Esophagus muscularis mucosa (tissue), 4 donors: ENCODE measurements around the gene ZNF584. TPM values are rescaled to one million over a fixed set of nuclear protein-coding genes. Genes with fewer than 3 reads are reported as not detected.

Experiments used
- DNase-seq: peaks from one replicate; pipeline ENCODE4 v3.0.0-alpha.2; 2017; ENCODE audit errors: extremely low spot score
- H3K27ac ChIP-seq, 4 donors: fragments of 200-600 bp; sonication (generic); replicated peaks in 1 of 4; 1 replicate in 3 of 4; 2 replicates in 1 of 4; pipeline ENCODE4 v1.5.1; 2016 to 2019; ENCODE audit warnings: mild to moderate bottlenecking in 1 of 4
- H3K27me3 ChIP-seq, 4 donors: fragments of 200-600 bp; sonication (generic); one replicate each; pipeline versions ENCODE4 v1.5.1 to v1.6.0; 2016 to 2019
- H3K36me3 ChIP-seq, 4 donors: fragments of 200-600 bp; sonication (generic); one replicate each; pipeline ENCODE4 v1.5.1; 2016 to 2019
- H3K4me1 ChIP-seq, 4 donors: fragments of 200-600 bp; sonication (generic); one replicate each; pipeline ENCODE4 v1.5.1; 2016 to 2019
- H3K4me3 ChIP-seq, 4 donors: fragments of 200-600 bp; sonication (generic); 1 replicate in 2 of 4; 2 replicates in 2 of 4; pipeline ENCODE4 v1.5.1; 2016 to 2019; ENCODE audit warnings: mild to moderate bottlenecking in 4 of 4, moderate library complexity in 1 of 4
- H3K9me3 ChIP-seq, 4 donors: fragments of 200-600 bp; sonication (generic); 1 replicate in 3 of 4; 2 replicates in 1 of 4; pipeline ENCODE4 v1.5.1; 2016 to 2019
- EP300 ChIP-seq: sonication (generic); formaldehyde crosslinking; IDR thresholded peaks from one replicate; pipeline ENCODE4 v1.6.1; 2017; ENCODE audit warnings: antibody characterized with exemption
- POLR2A ChIP-seq: fragments of 450-650 bp; IDR thresholded peaks from one replicate; pipeline ENCODE4 v1.6.1; 2017; ENCODE audit warnings: antibody characterized with exemption, moderate library complexity, mild to moderate bottlenecking, low read depth
- POLR2AphosphoS5 ChIP-seq, 2 donors: sonication (generic); formaldehyde crosslinking; IDR thresholded peaks; one replicate each; pipeline ENCODE4 v1.6.1; 2017; ENCODE audit warnings: antibody characterized with exemption in 2 of 2
- WGBS: methylation state at CpG from one replicate; pipeline ENCODE4 v1.1.5; 2018; 5-methylcytosine and 5-hydroxymethylcytosine counted together
- intact Hi-C: fragments of 100-400 bp; cut with DNase I; formaldehyde crosslinking; loops from one replicate; pipeline ENCODE4 v1.15.1; 2023
- total RNA-seq, 4 donors: library from RNA; depleted of rRNA; stranded (reverse); fragments of >200 nt; gene quantifications; one replicate each; pipeline versions ENCODE4 v1.1.0 to v1.2.1, GENCODE V29; 2016
- TF ChIP-seq, protein P1 (sequence below), 3 experiments: fragments of 200-600 bp in 2 of 3; fragments of 450-650 bp in 1 of 3; sonication (generic) in 2 of 3; IDR thresholded peaks; one replicate each; pipeline ENCODE4 v1.5.1; 2017 to 2019; ENCODE audit warnings: antibody characterized with exemption in 3 of 3, mild to moderate bottlenecking in 2 of 3, moderate library complexity in 1 of 3

Gene ZNF584
- total RNA-seq, 4 donors from 2014 or later = 11.6 to 24.2 (median 18.9) TPM

DNA sequence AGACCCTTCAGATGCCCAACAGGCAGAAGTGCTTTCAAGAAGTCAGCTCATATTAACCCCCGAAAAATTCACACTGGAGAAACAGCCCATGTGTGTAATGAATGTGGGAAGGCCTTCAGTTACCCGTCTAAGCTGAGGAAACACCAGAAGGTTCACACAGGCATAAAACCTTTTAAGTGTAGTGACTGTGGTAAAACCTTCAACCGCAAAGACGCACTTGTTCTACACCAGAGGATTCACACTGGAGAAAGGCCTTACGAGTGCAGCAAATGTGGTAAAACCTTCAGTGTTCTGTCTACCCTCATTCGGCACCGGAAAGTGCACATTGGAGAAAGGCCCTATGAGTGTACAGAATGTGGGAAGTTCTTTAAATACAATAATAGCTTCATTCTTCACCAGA lies 8.6 kb downstream of the ZNF584 start:
- 97% methylated on average over 7 of the region's 7 CpGs for WGBS
- peaks cover 25 to 80% (median 60%) of the 10 kb centered on the region in 4 donors for H3K36me3 ChIP-seq
- intact Hi-C loops = no loop called here

DNA sequence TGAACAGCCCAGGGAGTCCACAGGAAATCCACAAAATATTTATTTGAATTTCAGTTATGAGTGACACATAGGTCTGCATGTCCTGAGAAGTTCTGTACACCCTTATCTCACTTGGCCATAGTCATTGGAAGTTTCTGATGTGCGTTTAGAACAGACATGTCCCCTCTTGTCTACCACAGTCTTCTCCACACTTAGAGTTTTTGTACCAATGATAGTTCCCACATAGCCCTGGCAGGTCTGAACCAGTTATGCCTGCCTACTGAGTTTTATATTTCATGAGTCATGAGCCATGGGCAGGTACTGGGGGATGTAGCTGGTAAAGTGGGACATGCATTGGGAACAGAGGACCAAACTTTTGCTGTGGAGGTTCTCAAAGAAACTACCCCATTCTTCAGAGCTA lies 20.2 kb downstream of the ZNF584 start:
- TF ChIP-seq POLR2AphosphoS5 (IDR thresholded peaks at IDR 0.05) (no peak), POLR2A (no peak), EP300 (no peak)
- TF ChIP-seq, protein P1, sequence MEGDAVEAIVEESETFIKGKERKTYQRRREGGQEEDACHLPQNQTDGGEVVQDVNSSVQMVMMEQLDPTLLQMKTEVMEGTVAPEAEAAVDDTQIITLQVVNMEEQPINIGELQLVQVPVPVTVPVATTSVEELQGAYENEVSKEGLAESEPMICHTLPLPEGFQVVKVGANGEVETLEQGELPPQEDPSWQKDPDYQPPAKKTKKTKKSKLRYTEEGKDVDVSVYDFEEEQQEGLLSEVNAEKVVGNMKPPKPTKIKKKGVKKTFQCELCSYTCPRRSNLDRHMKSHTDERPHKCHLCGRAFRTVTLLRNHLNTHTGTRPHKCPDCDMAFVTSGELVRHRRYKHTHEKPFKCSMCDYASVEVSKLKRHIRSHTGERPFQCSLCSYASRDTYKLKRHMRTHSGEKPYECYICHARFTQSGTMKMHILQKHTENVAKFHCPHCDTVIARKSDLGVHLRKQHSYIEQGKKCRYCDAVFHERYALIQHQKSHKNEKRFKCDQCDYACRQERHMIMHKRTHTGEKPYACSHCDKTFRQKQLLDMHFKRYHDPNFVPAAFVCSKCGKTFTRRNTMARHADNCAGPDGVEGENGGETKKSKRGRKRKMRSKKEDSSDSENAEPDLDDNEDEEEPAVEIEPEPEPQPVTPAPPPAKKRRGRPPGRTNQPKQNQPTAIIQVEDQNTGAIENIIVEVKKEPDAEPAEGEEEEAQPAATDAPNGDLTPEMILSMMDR (IDR thresholded peaks at IDR 0.05) = no peak
- Histone ChIP-seq H3K27me3 (no peaks in the 10 kb centered on the region), H3K4me3 (no peak overlapping the region), H3K9me3 (peaks cover 35 to 87% (median 80%) of the 10 kb centered on the region in 4 donors), H3K36me3 (peaks cover 2 to 32% (median 18%) of the 10 kb centered on the region in 4 donors), H3K4me1 (no peaks in the 10 kb centered on the region), H3K27ac (no peak overlapping the region)
- no peak for DNase-seq
- intact Hi-C loops = no loop called here
- 94% methylated on average over 1 of the region's 1 CpG for WGBS

More for the DNA sequence above, 8.6 kb downstream of the ZNF584 start:
- Histone ChIP-seq H3K27ac (no peak overlapping the region), H3K4me3 (no peak overlapping the region), H3K9me3 (peaks cover 0 to 11% (median 3%) of the 10 kb centered on the region in 4 donors), H3K27me3 (no peaks in the 10 kb centered on the region), H3K4me1 (no peaks in the 10 kb centered on the region)
- no peak for DNase-seq
- no peak for TF ChIP-seq POLR2A
- TF ChIP-seq, protein P1 (IDR thresholded peaks at IDR 0.05) = no peak
- no peak for TF ChIP-seq EP300
- no peak for TF ChIP-seq POLR2AphosphoS5 (IDR thresholded peaks at IDR 0.05)

DNA sequence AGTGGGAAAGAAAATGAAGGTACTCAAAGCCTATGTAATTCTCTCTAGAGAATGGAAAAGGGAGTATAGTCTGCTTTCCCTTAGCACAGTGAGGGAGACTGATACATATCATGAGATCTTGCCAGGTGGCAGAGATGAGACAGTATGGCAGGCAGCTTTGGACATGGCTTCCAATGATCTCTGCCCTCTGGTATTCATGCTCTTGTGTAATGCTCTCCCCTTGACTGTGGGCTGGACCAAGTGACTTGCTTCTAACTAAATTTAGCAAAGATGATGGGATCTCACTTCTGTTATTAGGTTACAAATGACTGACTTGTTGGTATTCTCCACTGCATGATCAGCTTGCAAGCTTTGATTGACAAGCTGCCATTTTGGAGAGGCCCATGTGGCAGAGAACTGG lies 21.3 kb downstream of the ZNF584 start:
- H3K4me3 ChIP-seq = no peak overlapping the region
- TF ChIP-seq POLR2AphosphoS5 (IDR thresholded peaks at IDR 0.05) (no peak), POLR2A (no peak), EP300 (no peak)
- TF ChIP-seq, protein P1 (IDR thresholded peaks at IDR 0.05) = no peak
- H3K4me1 ChIP-seq = no peaks in the 10 kb centered on the region
- no peak overlapping the region for H3K27ac ChIP-seq
- peaks cover 43 to 97% (median 91%) of the 10 kb centered on the region in 4 donors for H3K9me3 ChIP-seq
- no peak for DNase-seq
- intact Hi-C loops = no loop called here
- peaks cover 14 to 43% (median 29%) of the 10 kb centered on the region in 4 donors for H3K36me3 ChIP-seq
- H3K27me3 ChIP-seq = no peaks in the 10 kb centered on the region

DNA sequence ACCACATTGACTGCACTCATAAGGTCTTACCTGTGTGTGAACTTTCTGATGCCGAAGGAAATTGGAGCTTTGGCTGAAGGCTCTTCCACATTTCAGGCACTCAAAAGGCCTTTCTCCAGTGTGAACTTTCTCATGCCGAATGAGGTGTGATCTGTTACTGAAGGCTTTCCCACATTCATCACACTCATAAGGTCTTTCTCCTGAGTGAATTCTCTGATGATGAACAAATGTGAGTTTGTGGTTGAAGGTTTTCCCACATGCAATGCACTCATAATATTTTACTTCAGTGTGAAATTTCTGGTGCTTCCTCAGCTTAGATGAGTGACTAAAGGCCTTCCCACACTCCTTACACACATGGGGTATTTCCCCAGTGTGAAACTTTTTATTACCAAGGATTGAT lies 25.8 kb downstream of the ZNF584 start:
- Histone ChIP-seq H3K4me3 (no peak overlapping the region), H3K9me3 (peaks cover 46 to 100% (median 99%) of the 10 kb centered on the region in 4 donors), H3K27me3 (no peaks in the 10 kb centered on the region), H3K36me3 (peaks cover 39 to 77% (median 62%) of the 10 kb centered on the region in 4 donors), H3K27ac (no peak overlapping the region), H3K4me1 (peaks cover 3 to 7% (median 5%) of the 10 kb centered on the region in 4 donors)
- TF ChIP-seq, protein P1 (IDR thresholded peaks at IDR 0.05) = no peak
- TF ChIP-seq EP300 = no peak
- TF ChIP-seq POLR2A = no peak
- TF ChIP-seq POLR2AphosphoS5 (IDR thresholded peaks at IDR 0.05) = no peak
- no peak for DNase-seq
- 97% methylated on average over 2 of the region's 2 CpGs for WGBS
- intact Hi-C loops = no loop called here
